Mesendoderm (in vitro differentiated cells): Measurements from ENCODE around the gene NRXN3.
A peak's percentile ranks its signal among the peaks of the same experiment; 100 is the strongest.

ENCODE experiments used
- DNase-seq: peaks from one replicate; pipeline ENCODE4 v3.0.0; 2013
- H2AK5ac ChIP-seq: 2 replicates; pipeline ENCODE4 v1.6.1; 2013; ENCODE audit warnings: low read length, inconsistent platforms
- H2BK120ac ChIP-seq: 2 replicates; pipeline ENCODE4 v1.6.1; 2013; ENCODE audit warnings: low read depth, mild to moderate bottlenecking, low read length, moderate library complexity, mixed read lengths
- H2BK15ac ChIP-seq: replicated peaks from 2 replicates; pipeline ENCODE4 v1.6.1; 2013; ENCODE audit warnings: low read depth, mild to moderate bottlenecking, moderate library complexity
- H2BK5ac ChIP-seq: 2 replicates; pipeline ENCODE4 v1.6.1; 2013; ENCODE audit warnings: low read length, inconsistent platforms
- H3K18ac ChIP-seq: 2 replicates; pipeline ENCODE4 v1.6.1; 2013; ENCODE audit warnings: mild to moderate bottlenecking, low read length, mixed read lengths
- H3K23ac ChIP-seq: one replicate; pipeline ENCODE4 v1.6.1; 2013; ENCODE audit warnings: low read length
- H3K27ac ChIP-seq: 2 replicates; pipeline ENCODE4 v1.5.1; 2013; ENCODE audit warnings: low read depth, mild to moderate bottlenecking, inconsistent platforms, low read length, moderate library complexity
- H3K27me3 ChIP-seq: 2 replicates; pipeline ENCODE4 v1.6.1; 2013; ENCODE audit warnings: low read length, control low read depth, mild to moderate bottlenecking, inconsistent platforms; ENCODE audit not compliant: insufficient read depth, poor library complexity
- H3K36me3 ChIP-seq: 2 replicates; pipeline ENCODE4 v1.6.1; 2013; ENCODE audit warnings: low read length, inconsistent platforms; ENCODE audit not compliant: control insufficient read depth, insufficient read depth
- H3K4ac ChIP-seq: one replicate; pipeline ENCODE4 v1.6.1; 2013; ENCODE audit warnings: low read depth, mild to moderate bottlenecking, low read length, moderate library complexity
- H3K4me1 ChIP-seq: 2 replicates; pipeline ENCODE4 v1.6.1; 2013; ENCODE audit warnings: low read depth, low read length, inconsistent platforms; ENCODE audit not compliant: control insufficient read depth
- H3K4me2 ChIP-seq: 2 replicates; pipeline ENCODE4 v1.6.1; 2013; ENCODE audit warnings: low read length
- H3K4me3 ChIP-seq: 2 replicates; pipeline ENCODE4 v1.5.1; 2013; ENCODE audit warnings: mild to moderate bottlenecking, low read length
- H3K56ac ChIP-seq: one replicate; pipeline ENCODE4 v1.6.1; 2013; ENCODE audit warnings: low read length
- H3K79me1 ChIP-seq: 2 replicates; pipeline ENCODE4 v1.6.1; 2013; ENCODE audit warnings: low read length, inconsistent platforms
- H3K79me2 ChIP-seq: 2 replicates; pipeline ENCODE4 v1.6.1; 2013; ENCODE audit warnings: mild to moderate bottlenecking, low read length; ENCODE audit not compliant: control insufficient read depth, insufficient read depth
- H3K9ac ChIP-seq: 2 replicates; pipeline ENCODE4 v1.6.1; 2013; ENCODE audit warnings: low read length, inconsistent platforms
- H4K5ac ChIP-seq: one replicate; pipeline ENCODE4 v1.6.1; 2013; ENCODE audit warnings: low read length
- H4K8ac ChIP-seq: one replicate; pipeline ENCODE4 v1.6.1; 2013; ENCODE audit warnings: low read depth, mild to moderate bottlenecking, control low read depth, low read length, moderate library complexity
- WGBS: extraction: QIAGEN DNeasy Blood & Tissue Kit; methylation state at CpG from one replicate; pipeline ENCODE4 v1.1.7; 2013; ENCODE audit warnings: low lambda C conversion rate, missing lambda C conversion rate; ENCODE audit not compliant: insufficient coverage; ENCODE audit errors: extremely low coverage; 5-methylcytosine and 5-hydroxymethylcytosine counted together

NRXN3 gene

GRCh38 chr14:79788346-79788745 is 1618.2 kb downstream of the NRXN3 start:
- no peaks in the 10 kb centered on the region for H3K79me2 ChIP-seq
- no peak overlapping the region for H2BK15ac ChIP-seq
- no peak overlapping the region for H4K8ac ChIP-seq
- no peak overlapping the region for H3K27ac ChIP-seq
- no peak overlapping the region for H2BK120ac ChIP-seq
- no peak overlapping the region for H3K23ac ChIP-seq
- H4K5ac ChIP-seq = no peak overlapping the region
- no peak overlapping the region for H3K18ac ChIP-seq
- H3K4me1 ChIP-seq = no peaks in the 10 kb centered on the region
- H3K36me3 ChIP-seq = no peaks in the 10 kb centered on the region
- no peak overlapping the region for H2BK5ac ChIP-seq
- H3K27me3 ChIP-seq = no peaks in the 10 kb centered on the region
- no peak overlapping the region for H3K4me3 ChIP-seq
- H2AK5ac ChIP-seq = no peak overlapping the region
- no peak overlapping the region for H3K9ac ChIP-seq
- no peaks in the 10 kb centered on the region for H3K79me1 ChIP-seq
- no peak overlapping the region for H3K4me2 ChIP-seq
- DNase-seq = no peak
- no CpG with 5 or more reads among the region's 2 CpGs for WGBS
- no peak overlapping the region for H3K4ac ChIP-seq
- no peak overlapping the region for H3K56ac ChIP-seq

DNA sequence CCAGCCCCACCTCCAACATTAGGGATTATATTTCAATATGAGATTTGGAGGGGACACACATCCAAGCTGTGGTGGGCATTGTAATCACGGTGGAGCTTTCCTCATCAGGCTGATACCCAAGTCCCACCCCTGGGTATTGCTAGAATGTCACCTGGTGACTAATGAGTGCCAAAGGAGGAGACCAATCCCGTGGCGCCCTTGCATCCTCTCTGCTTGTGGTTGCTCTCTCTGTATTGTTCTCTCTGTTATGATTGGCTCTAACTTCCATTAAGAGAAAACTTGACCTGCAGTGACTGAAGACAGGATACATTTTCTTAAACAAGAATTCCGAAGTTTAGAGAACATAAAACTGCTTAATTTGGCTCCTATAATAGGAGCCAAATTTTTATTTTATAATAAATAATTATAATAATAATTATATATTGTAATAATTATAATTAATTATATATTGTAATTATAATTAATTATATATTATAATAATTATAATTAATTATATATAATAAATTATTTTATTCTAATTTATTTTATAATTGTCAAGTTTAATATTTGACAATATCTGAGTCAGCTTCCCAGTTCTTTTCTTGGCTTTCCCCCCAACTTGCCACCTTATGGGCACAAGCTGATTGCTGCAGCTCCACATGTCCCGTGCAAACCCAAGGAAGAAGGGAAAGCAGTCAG is 1621.0 kb downstream of the NRXN3 start:
- peak; percentile 2 for DNase-seq
- H4K8ac ChIP-seq = no peak overlapping the region
- H3K4me2 ChIP-seq = no peak overlapping the region
- H3K9ac ChIP-seq = no peak overlapping the region
- H2BK5ac ChIP-seq = no peak overlapping the region
- H3K79me2 ChIP-seq = no peaks in the 10 kb centered on the region
- H3K27me3 ChIP-seq = no peaks in the 10 kb centered on the region
- no peak overlapping the region for H2BK120ac ChIP-seq
- H3K4me3 ChIP-seq = no peak overlapping the region
- no peaks in the 10 kb centered on the region for H3K4me1 ChIP-seq
- H4K5ac ChIP-seq = no peak overlapping the region
- no CpG with 5 or more reads among the region's 5 CpGs for WGBS
- no peak overlapping the region for H3K56ac ChIP-seq
- H2AK5ac ChIP-seq = no peak overlapping the region
- no peak overlapping the region for H3K18ac ChIP-seq
- H2BK15ac ChIP-seq = no peak overlapping the region
- no peak overlapping the region for H3K27ac ChIP-seq
- H3K4ac ChIP-seq = no peak overlapping the region
- no peaks in the 10 kb centered on the region for H3K79me1 ChIP-seq
- no peaks in the 10 kb centered on the region for H3K36me3 ChIP-seq
- H3K23ac ChIP-seq = no peak overlapping the region

DNA sequence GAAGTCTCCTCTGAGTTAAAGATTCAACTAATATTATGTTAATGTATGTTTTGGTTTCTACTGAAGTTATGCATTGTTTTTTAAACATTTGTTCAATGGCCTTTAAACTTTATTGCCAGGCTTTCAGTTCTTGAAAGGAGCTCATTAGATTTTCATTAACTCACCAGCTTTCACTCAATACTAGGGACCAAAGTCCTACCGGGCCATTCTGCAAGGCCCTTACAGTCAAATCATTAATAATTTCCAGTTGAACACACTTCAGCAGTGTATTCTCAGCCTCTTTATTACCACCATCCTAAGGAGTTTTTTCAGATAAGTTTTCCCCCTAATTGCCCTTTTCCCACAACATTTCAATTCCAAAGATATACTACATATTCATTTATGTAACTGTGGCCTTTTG is 1631.9 kb downstream of the NRXN3 start:
- Histone ChIP-seq H3K36me3 (no peaks in the 10 kb centered on the region), H3K4me1 (no peaks in the 10 kb centered on the region), H3K23ac (no peak overlapping the region), H4K5ac (no peak overlapping the region), H2BK5ac (no peak overlapping the region), H3K4me2 (no peak overlapping the region), H3K4ac (no peak overlapping the region), H2BK120ac (no peak overlapping the region), H4K8ac (no peak overlapping the region), H3K18ac (no peak overlapping the region), H2AK5ac (no peak overlapping the region), H3K27ac (no peak overlapping the region), H3K4me3 (no peak overlapping the region), H3K27me3 (no peaks in the 10 kb centered on the region), H2BK15ac (no peak overlapping the region), H3K56ac (no peak overlapping the region), H3K79me1 (no peaks in the 10 kb centered on the region), H3K9ac (no peak overlapping the region), H3K79me2 (no peaks in the 10 kb centered on the region)
- no CpG with 5 or more reads among the region's 1 CpG for WGBS
- no peak for DNase-seq

- Histone ChIP-seq H3K56ac (no peak overlapping the region), H2BK120ac (no peak overlapping the region), H2BK5ac (no peak overlapping the region), H2AK5ac (no peak overlapping the region), H3K4ac (no peak overlapping the region), H3K36me3 (no peaks in the 10 kb centered on the region), H3K4me1 (no peaks in the 10 kb centered on the region), H3K18ac (no peak overlapping the region), H3K23ac (no peak overlapping the region), H2BK15ac (no peak overlapping the region), H3K27ac (no peak overlapping the region), H4K8ac (no peak overlapping the region), H3K79me1 (no peaks in the 10 kb centered on the region), H3K79me2 (no peaks in the 10 kb centered on the region), H4K5ac (no peak overlapping the region), H3K4me2 (no peak overlapping the region), H3K9ac (no peak overlapping the region), H3K27me3 (no peaks in the 10 kb centered on the region), H3K4me3 (no peak overlapping the region)
- DNase-seq = no peak
- no CpG with 5 or more reads among the region's 1 CpG for WGBS
Measured at GRCh38 chr14:79805636-79806035, 1635.5 kb downstream of the NRXN3 start.

DNA sequence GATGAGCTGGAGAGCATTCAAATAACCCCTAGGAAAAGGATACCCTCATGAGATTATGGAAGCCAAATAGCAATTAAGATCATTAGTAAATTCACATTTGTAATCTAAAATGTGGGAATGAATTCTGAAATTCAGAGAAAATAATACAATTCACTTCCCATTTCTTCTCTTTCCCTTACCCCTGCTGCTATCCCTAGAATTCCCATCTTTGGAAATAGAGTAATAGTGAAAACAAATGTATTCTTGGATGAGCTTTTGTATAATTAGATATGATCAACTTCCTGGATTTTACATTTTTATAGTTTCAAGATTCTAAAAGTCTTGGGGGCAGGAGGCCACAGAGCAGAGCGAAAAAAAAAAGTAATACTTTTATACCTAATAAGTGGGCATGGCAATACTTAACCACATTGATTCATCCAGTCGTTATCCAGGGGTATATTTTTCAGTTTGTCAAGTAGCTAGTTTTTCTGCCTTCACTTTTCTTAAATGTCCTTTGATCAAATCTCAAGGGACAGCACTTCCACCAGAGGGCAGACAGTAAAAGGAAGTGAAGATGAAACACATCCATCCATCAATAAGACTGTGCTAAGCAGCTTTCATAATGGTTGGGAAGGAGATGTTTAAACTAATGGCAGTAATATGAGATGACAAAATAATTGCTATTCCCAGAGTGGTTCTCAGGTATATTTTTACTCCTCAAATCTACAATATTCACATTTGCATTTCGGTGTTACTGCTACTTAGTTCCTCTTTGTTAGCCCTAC is 1639.9 kb downstream of the NRXN3 start:
- no peak overlapping the region for H2BK15ac ChIP-seq
- H3K4me3 ChIP-seq = no peak overlapping the region
- no peaks in the 10 kb centered on the region for H3K79me2 ChIP-seq
- H2AK5ac ChIP-seq = no peak overlapping the region
- H3K4ac ChIP-seq = no peak overlapping the region
- no peak overlapping the region for H2BK5ac ChIP-seq
- H3K18ac ChIP-seq = no peak overlapping the region
- no peak overlapping the region for H3K9ac ChIP-seq
- peak; percentile 57 for DNase-seq
- H3K4me2 ChIP-seq = no peak overlapping the region
- no peak overlapping the region for H4K8ac ChIP-seq
- H3K4me1 ChIP-seq = no peaks in the 10 kb centered on the region
- no peaks in the 10 kb centered on the region for H3K27me3 ChIP-seq
- no peak overlapping the region for H4K5ac ChIP-seq
- no peaks in the 10 kb centered on the region for H3K36me3 ChIP-seq
- WGBS = no CpG with 5 or more reads among the region's 3 CpGs
- no peak overlapping the region for H3K23ac ChIP-seq
- no peak overlapping the region for H2BK120ac ChIP-seq
- no peak overlapping the region for H3K27ac ChIP-seq
- H3K79me1 ChIP-seq = no peaks in the 10 kb centered on the region
- H3K56ac ChIP-seq = no peak overlapping the region
